HG03457 (cell line): Measurements from ENCODE around the gene ZNF585A.
"Not testable (repeated sequence)": the region's sequence is repeated elsewhere in the genome, so short reads cannot be mapped to it uniquely, and the experiment has no call there.

Experiments used
- ATAC-seq: cut with Tn5 transposase; IDR thresholded peaks from one replicate; pipeline ENCODE4 v1.9.1; 2021; ENCODE audit warnings: moderate number of reproducible peaks; ENCODE audit not compliant: unreplicated experiment

Gene ZNF585A

GRCh38 chr19:37172368-37173366, at the start of gene ZNF585A:
ZNF585A (minus strand) TSS chr19:37172695; CDS start chr19:37169910, 2,785 bp downstream.
- ATAC-seq, result peak; percentile 81

DNA sequence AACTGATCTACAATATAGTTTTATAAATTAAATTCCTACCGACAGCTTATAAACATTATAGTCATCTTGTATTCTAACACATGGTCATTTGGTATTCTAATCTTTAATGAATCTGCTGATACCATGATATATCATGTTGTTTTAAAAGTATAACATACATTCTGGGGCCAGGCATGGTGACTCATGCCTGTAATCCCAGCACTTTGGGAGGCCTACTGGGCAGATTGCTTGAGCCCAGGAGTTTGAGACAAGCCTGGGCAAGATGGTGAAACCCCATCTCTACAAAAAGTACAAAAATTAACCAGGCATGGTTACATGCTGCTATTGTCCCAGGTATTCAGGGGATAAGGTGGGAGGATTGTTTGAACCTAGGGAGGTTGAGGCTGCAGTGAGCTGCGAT, 48.6 kb upstream of the ZNF585A start:
- no peak for ATAC-seq

GRCh38 chr19:37220383-37220782, 47.9 kb upstream of the ZNF585A start:
- ATAC-seq, result no peak

DNA sequence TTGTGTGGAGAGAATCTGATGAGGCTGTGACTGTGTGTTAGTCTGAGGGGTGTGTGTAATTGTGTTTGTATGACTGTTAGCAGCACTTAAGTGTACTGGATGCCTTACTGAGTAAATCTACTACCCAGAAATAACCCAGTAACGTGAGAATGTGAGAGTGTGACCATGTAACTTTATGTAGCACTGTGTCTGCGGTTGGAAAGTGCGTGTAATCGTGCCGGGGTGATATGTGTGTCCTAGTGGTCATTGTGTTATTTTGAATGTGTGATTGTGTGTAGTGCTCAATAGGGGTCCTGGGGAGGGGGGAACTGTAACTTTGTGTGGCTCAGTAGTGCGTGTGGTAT, 46.1 kb upstream of the ZNF585A start:
- peak; percentile 3 for ATAC-seq

GRCh38 chr19:37217775-37218591, 45.5 kb upstream of the ZNF585A start, which contains the start of gene ZNF383:
ZNF383 (plus strand) TSS chr19:37218214; CDS start chr19:37230454, 12,240 bp downstream.
- ATAC-seq, result peak; percentile 73

DNA sequence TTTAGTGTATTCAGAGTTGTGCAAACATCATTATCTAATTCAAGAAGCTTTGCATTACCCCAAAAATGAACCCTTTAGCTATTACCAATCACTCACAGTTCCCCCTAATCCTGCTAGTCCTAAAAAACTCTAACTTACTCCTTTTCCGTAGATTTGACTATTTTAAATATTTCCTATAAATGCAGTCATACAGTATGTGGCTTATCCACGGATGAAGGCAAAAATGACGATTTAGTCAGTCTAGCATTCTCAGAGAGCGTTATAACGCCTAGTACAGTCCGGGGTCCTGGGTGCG, 44.9 kb upstream of the ZNF585A start:
- ATAC-seq, result no peak

DNA sequence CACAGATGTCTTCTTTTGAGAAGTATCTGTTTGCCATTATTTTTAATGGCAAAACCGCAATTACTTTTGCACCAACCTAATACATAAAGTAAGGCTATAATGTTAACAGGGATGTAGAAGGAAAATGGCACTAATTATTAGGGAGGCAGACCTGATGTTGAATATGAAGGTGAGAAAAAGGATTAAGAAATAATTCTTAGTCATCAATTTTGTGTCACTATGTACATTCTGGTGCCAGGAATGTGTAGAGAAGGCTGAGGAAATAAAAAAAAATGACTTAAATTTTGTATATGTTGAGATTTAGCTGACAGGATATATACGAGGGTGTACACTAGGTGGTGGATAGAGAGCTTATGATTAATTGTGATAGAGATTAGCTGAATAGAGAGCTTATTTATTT, 25.3 kb upstream of the ZNF585A start:
- no peak for ATAC-seq

- ATAC-seq, result not testable (repeated sequence)
Observed at GRCh38 chr19:37197115-37197514, 24.6 kb upstream of the ZNF585A start.

DNA sequence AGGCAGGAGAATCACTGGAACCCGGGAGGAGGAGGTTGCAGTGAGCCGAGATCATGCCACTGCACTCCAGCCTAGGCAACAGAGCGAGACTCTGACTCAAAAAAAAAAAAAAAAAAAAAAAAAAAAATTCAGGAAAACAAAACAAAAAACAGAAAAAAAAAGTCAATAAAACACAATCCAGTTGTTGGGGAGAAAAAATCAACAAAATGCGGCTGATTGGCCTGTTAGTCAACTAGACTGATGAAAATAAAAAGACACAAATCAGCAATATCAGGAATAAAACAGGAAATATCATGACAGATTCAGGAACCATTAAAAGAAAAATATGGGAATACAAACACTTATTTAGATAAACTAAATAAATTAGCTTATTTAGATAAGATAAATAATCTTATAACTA, 22.8 kb upstream of the ZNF585A start:
- ATAC-seq, result not testable (repeated sequence)

DNA sequence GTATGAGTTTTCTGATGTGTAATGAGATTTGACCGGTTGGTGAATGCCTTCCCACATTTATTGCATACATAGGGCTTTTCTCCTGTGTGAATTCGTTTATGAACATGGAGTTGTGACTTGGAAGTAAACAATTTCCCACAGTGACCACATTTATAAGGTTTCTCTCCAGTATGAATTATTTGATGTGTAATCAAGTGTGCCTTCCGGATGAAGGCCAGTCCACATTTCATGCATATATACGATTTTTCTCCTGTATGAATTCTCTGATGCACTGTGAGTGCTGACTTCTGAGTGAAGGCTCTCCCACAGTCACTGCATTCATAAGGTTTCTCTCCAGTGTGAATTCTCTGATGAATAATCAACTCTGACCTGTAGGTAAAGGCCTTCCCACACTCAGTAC, 13.6 kb upstream of the ZNF585A start:
- ATAC-seq, result not testable (repeated sequence)

DNA sequence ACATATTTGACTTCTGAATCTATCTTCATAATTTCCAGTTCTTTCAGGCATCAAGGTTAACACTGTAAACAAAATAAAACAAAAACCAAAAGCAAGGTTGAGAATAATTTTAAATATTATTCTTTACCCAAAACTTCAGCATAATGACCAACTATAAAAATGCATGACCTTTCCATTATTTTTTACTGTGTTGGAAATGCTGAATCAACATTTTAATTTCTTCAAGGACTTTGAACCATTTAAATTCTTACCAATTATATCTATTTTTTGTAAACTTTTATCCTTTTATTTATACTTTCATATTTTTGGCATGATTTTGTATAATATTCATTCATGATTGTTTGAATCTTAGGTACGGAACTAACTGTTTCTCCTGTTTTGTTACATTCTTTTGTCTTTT, 6.9 kb downstream of the ZNF585A start:
- ATAC-seq, result no peak

GRCh38 chr19:37160153-37160552, 12.3 kb downstream of the ZNF585A start:
- no peak for ATAC-seq

- ATAC-seq, result no peak
Observed at GRCh38 chr19:37148214-37148613, 24.3 kb downstream of the ZNF585A start.

- ATAC-seq, result no peak
Observed at GRCh38 chr19:37136111-37136510, 36.4 kb downstream of the ZNF585A start.

- ATAC-seq, result no peak
Observed at GRCh38 chr19:37128821-37129177, 43.7 kb downstream of the ZNF585A start.

- ATAC-seq, result no peak
Observed at GRCh38 chr19:37127999-37128820, 44.3 kb downstream of the ZNF585A start.

- not testable (repeated sequence) for ATAC-seq
Observed at GRCh38 chr19:37122093-37122492, 50.4 kb downstream of the ZNF585A start.

GRCh38 chr19:37114001-37114400, 58.5 kb downstream of the ZNF585A start:
- ATAC-seq, result no peak

DNA sequence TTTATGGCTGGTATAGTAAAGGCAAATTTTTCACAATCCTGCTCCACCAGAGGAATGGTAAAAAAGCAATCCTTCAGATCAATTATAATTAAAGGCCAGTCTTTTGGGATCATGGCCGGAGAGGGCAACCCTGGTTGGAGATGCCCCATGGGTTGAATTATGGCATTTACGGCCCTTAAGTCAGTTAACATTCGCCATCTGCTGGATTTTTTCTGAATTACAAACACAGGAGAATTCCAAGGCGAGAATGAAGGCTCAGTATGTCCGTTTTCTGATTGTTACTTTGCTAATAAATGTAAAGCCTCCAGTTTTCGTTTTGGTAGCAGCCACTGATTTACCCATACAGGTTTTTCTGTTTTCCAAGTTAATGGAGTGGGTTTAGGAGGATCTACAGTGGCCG, 60.7 kb downstream of the ZNF585A start:
- ATAC-seq, result not testable (repeated sequence)

DNA sequence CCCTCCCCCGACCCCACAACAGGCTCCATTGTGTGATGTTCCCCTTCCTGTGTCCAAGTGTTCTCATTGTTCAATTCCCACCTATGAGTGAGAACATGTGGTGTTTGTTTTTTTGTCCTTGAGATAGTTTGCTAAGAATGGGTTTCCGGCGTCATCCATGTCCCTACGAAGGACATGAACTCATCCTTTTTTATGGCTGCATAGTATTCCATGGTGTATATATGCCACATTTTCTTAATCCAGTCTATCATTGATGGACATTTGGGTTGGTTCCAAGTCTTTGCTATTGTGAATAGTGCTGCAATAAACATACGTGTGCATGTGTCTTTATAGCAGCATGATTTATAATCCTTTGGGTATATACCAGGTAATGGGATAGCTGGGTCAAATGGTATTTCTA, 68.4 kb downstream of the ZNF585A start:
- not testable (repeated sequence) for ATAC-seq

DNA sequence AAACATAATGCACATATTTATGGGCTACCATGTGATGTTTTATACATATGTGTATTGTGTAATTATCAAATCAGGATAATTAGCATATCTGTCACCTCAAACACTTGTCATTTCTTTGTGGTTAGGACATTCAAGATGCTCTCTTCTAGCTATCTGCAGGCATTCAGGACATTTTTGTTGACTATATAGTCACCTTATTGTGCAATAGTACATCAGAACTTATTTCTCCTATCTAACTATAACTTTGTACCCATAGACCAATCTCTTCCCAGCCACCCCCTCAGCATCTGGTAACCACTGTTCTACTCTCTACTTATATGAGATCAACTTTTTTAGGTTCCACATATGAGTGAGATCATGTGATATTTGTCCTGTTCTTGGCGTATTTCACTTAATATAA, 73.9 kb downstream of the ZNF585A start:
- no peak for ATAC-seq
